IPS-NIHi11 (cell line): ENCODE results near the gene CLEC4G.

Experiments
- DNase-seq: peaks from one replicate; pipeline ENCODE4 v3.0.0; 2012; ENCODE audit warnings: mixed read lengths, low spot score

CLEC4G gene

GRCh38 chr19:7729211-7729610 is 2.7 kb downstream of the CLEC4G start:
- no peak for DNase-seq

GRCh38 chr19:7725791-7726190 is 6.1 kb downstream of the CLEC4G start:
- no peak for DNase-seq

- no peak for DNase-seq
These were observed 9.7 kb downstream of the CLEC4G start for GRCh38 chr19:7722231-7722651.

- no peak for DNase-seq
These were observed 11.6 kb downstream of the CLEC4G start for GRCh38 chr19:7720351-7720750.

GRCh38 chr19:7718668-7719067 is 13.2 kb downstream of the CLEC4G start:
- no peak for DNase-seq

- DNase-seq, result no peak
These were observed 15.1 kb downstream of the CLEC4G start for GRCh38 chr19:7716762-7717161.

GRCh38 chr19:7715671-7716070 is 16.2 kb downstream of the CLEC4G start:
- DNase-seq, result no peak

- no peak for DNase-seq
These were observed 21.3 kb downstream of the CLEC4G start for GRCh38 chr19:7710616-7711015.

GRCh38 chr19:7709932-7710460 is 21.9 kb downstream of the CLEC4G start:
- DNase-seq, result no peak

GRCh38 chr19:7706955-7707456 is 24.9 kb downstream of the CLEC4G start:
- DNase-seq, result no peak

GRCh38 chr19:7706188-7706954 is 25.5 kb downstream of the CLEC4G start:
- no peak for DNase-seq

GRCh38 chr19:7705387-7706187 is 26.3 kb downstream of the CLEC4G start:
- no peak for DNase-seq

GRCh38 chr19:7704280-7705060 is 27.4 kb downstream of the CLEC4G start:
- DNase-seq, result no peak

GRCh38 chr19:7703332-7703731 is 28.6 kb downstream of the CLEC4G start:
- no peak for DNase-seq

GRCh38 chr19:7701654-7702457 is 30.1 kb downstream of the CLEC4G start, which contains the start of gene FCER2:
Gene FCER2, minus strand, starts transcription at chr19:7702131. Its CDS starts 2,371 bp downstream, at chr19:7699760.
- no peak for DNase-seq

GRCh38 chr19:7701049-7701653 is 30.8 kb downstream of the CLEC4G start:
- no peak for DNase-seq

- no peak for DNase-seq
These were observed 32.2 kb downstream of the CLEC4G start for GRCh38 chr19:7699417-7700401.

- DNase-seq, result no peak
These were observed 32.9 kb downstream of the CLEC4G start for GRCh38 chr19:7699003-7699402.

GRCh38 chr19:7698583-7698982 is 33.3 kb downstream of the CLEC4G start:
- no peak for DNase-seq
